PC-9 (cell line): ENCODE results near the gene ARID5B. TPM values are rescaled to one million over a fixed set of nuclear protein-coding genes. Genes with fewer than 3 reads are reported as not detected.

ENCODE experiments used
- BruUV-seq: library from RNA; stranded (reverse); fragments of 400-500 nt; replicated peaks from 2 replicates; lab custom pipeline; 2021; lab: Mats Ljungman, UMichigan
- CTCF ChIA-PET: fragments of 300-600 bp; sonication (Branson Sonifier 250); formaldehyde crosslinking; loops from one replicate; lab custom pipeline; 2022; ENCODE audit warnings: antibody characterized with exemption; lab: Charles Lee
- POLR2A ChIA-PET: fragments of 300-600 bp; sonication (Branson Sonifier 250); formaldehyde crosslinking; loops from one replicate; lab custom pipeline; 2022; ENCODE audit warnings: antibody characterized with exemption; ENCODE audit not compliant: unreplicated experiment; lab: Charles Lee
- DNase-seq, 2 experiments: peaks; one replicate each; pipeline versions ENCODE4 v3.0.0 to v3.0.0-alpha.2; 2015 to 2022; ENCODE audit warnings: mixed read lengths in 1 of 2
- H2AFZ ChIP-seq: fragments of 200-600 bp; sonication (generic); 2 replicates; pipeline ENCODE4 v1.8.1; 2017; ENCODE audit warnings: antibody characterized with exemption
- H3F3A ChIP-seq: fragments of 200-600 bp; sonication (generic); 2 replicates; pipeline ENCODE4 v1.8.1; 2017; ENCODE audit warnings: antibody characterized with exemption, mild to moderate bottlenecking, low read depth; ENCODE audit not compliant: insufficient read depth
- H3K27ac ChIP-seq: fragments of 200-600 bp; sonication (generic); 2 replicates; pipeline ENCODE4 v1.6.1; 2016; ENCODE audit warnings: mixed run types
- H3K27me3 ChIP-seq: fragments of 200-600 bp; sonication (generic); 2 replicates; pipeline ENCODE4 v1.6.1; 2016; ENCODE audit warnings: low read depth, mixed run types; ENCODE audit not compliant: insufficient read depth
- H3K36me3 ChIP-seq: fragments of 200-600 bp; sonication (generic); 2 replicates; pipeline ENCODE4 v1.6.1; 2016; ENCODE audit warnings: low read depth, mixed run types
- H3K4me1 ChIP-seq: fragments of 200-600 bp; sonication (generic); replicated peaks from 2 replicates; pipeline ENCODE4 v1.6.1; 2016; ENCODE audit warnings: mixed run types; ENCODE audit not compliant: insufficient read depth
- H3K4me2 ChIP-seq: fragments of 200-600 bp; sonication (generic); 2 replicates; pipeline ENCODE4 v1.6.1; 2017; ENCODE audit warnings: mixed run types
- H3K4me3 ChIP-seq: fragments of 200-600 bp; sonication (generic); 2 replicates; pipeline ENCODE4 v1.6.1; 2016; ENCODE audit warnings: mixed run types
- H3K79me2 ChIP-seq: fragments of 200-600 bp; sonication (generic); 2 replicates; pipeline ENCODE4 v1.6.1; 2017; ENCODE audit warnings: low read depth, mixed run types
- H3K9me2 ChIP-seq: fragments of 200-600 bp; sonication (generic); 2 replicates; pipeline ENCODE4 v1.8.1; 2017; ENCODE audit warnings: mild to moderate bottlenecking; ENCODE audit not compliant: insufficient read depth
- H3K9me3 ChIP-seq: fragments of 200-600 bp; sonication (generic); 2 replicates; pipeline ENCODE4 v1.8.1; 2016; ENCODE audit warnings: low read depth; ENCODE audit not compliant: insufficient read depth
- H4K20me1 ChIP-seq: fragments of 200-600 bp; sonication (generic); 2 replicates; pipeline ENCODE4 v1.8.1; 2017; ENCODE audit not compliant: insufficient read depth
- EZH2 ChIP-seq: fragments of 200-600 bp; sonication (generic); IDR thresholded peaks from 2 replicates; pipeline ENCODE4 v1.8.0; 2017; ENCODE audit warnings: antibody characterized with exemption, low read depth
- intact Hi-C: fragments of 100-400 bp; cut with micrococcal nuclease; formaldehyde crosslinking; loops from one replicate; pipeline ENCODE4 v1.10.0; 2022; ENCODE audit not compliant: unreplicated experiment
- total RNA-seq: library from RNA; stranded (reverse); gene quantifications from 2 replicates; pipeline ENCODE4 v1.2.3, GENCODE V29; 2021
- TF ChIP-seq, protein P1 (sequence below): fragments of 200-600 bp; sonication (generic); conservative IDR thresholded peaks from 2 replicates; pipeline ENCODE4 v1.6.1; 2017; ENCODE audit warnings: mixed run types, antibody characterized with exemption, mild to moderate bottlenecking, moderate library complexity

ARID5B gene
- total RNA-seq, 1 experiment from 2014 or later = 7.4 TPM

DNA sequence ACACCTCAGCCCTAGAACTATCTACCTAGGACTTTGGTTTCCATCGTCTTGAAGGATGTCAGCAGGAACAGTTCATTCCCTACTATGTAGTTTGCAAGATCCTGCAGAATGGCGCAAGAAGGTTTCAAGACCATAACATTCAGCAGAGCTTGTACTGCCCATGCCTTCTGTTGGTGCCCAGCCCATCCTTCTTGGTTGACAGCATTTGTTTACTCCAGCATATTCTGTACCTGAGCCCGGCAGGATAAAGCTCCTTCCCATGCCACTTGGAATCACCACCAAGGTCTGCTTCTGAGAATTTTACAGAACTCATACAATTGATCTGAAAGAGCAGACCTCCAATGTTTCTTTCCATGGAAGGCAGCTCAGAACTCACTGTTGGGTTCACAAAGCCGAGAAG lies 150.8 kb downstream of the ARID5B start:
- no peaks in the 10 kb centered on the region for H3K9me2 ChIP-seq
- no peak overlapping the region for H3K27ac ChIP-seq
- no peaks in the 10 kb centered on the region for H3K79me2 ChIP-seq
- no peak overlapping the region for H2AFZ ChIP-seq
- CTCF ChIA-PET = no interaction called here
- BruUV-seq = no TSS peak
- TF ChIP-seq, protein P1, sequence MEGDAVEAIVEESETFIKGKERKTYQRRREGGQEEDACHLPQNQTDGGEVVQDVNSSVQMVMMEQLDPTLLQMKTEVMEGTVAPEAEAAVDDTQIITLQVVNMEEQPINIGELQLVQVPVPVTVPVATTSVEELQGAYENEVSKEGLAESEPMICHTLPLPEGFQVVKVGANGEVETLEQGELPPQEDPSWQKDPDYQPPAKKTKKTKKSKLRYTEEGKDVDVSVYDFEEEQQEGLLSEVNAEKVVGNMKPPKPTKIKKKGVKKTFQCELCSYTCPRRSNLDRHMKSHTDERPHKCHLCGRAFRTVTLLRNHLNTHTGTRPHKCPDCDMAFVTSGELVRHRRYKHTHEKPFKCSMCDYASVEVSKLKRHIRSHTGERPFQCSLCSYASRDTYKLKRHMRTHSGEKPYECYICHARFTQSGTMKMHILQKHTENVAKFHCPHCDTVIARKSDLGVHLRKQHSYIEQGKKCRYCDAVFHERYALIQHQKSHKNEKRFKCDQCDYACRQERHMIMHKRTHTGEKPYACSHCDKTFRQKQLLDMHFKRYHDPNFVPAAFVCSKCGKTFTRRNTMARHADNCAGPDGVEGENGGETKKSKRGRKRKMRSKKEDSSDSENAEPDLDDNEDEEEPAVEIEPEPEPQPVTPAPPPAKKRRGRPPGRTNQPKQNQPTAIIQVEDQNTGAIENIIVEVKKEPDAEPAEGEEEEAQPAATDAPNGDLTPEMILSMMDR = no peak
- TF ChIP-seq EZH2 = no peak
- no peak overlapping the region for H3K4me2 ChIP-seq
- POLR2A ChIA-PET = no interaction called here
- intact Hi-C loops = no loop called here
- no peaks in the 10 kb centered on the region for H3K27me3 ChIP-seq
- peaks cover 44% of the 10 kb centered on the region for H3K4me1 ChIP-seq
- DNase-seq = no peak
- peaks cover 22% of the 10 kb centered on the region; the same call in 1 of the 2 replicates for H3F3A ChIP-seq
- peaks cover 7% of the 10 kb centered on the region; the same call in 1 of the 2 replicates for H3K36me3 ChIP-seq
- no peaks in the 10 kb centered on the region for H3K9me3 ChIP-seq
- no peaks in the 10 kb centered on the region for H4K20me1 ChIP-seq
- H3K4me3 ChIP-seq = no peak overlapping the region

DNA sequence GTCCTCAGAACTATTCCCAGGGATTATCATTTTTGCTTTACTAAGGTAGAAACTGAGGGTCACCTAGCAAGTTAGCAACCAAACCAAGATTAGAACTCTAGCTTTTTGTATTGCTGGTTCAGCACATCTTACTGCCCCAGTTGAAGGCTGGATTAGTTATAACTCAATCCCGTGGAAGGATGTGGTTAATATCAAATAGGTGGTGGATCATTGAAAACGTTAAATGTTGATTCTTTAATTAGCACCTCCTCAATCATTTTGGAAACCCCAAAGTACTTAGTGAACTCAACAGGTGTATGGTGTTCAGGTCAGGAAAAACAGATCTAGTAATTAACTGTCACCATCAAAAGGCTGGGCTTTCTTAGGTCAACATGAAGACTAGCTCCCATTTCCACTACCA lies 152.4 kb downstream of the ARID5B start:
- no peaks in the 10 kb centered on the region for H4K20me1 ChIP-seq
- H3K9me2 ChIP-seq = no peaks in the 10 kb centered on the region
- no peaks in the 10 kb centered on the region for H3K79me2 ChIP-seq

DNA sequence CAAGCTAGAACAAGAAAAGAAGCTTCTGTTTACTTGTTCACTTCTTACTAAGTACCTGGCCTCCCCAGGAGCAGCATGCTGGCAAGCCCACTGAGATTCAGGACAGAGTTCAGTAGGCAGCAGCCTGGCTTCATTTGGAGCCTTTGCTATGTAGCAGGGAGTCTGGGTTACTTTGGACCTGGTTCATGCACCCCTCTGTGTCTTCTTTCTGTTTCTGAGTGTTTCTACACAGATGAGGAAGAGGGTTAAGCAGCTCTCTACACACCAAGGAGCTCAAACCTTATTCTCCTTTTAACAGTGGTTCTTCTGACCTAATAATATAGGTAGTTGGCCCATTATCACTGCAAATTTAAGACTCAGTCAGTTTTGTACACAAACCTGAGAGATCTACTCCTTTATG lies 152.9 kb downstream of the ARID5B start:
- no peaks in the 10 kb centered on the region for H3K79me2 ChIP-seq
- H3K4me2 ChIP-seq = no peak overlapping the region
- H3K9me2 ChIP-seq = no peaks in the 10 kb centered on the region
- ChIA-PET CTCF (no interaction called here), POLR2A (no interaction called here)
- H3K4me1 ChIP-seq = peaks cover 23% of the 10 kb centered on the region
- H3F3A ChIP-seq = peaks cover 13% of the 10 kb centered on the region; the same call in 1 of the 2 replicates
- H3K9me3 ChIP-seq = no peaks in the 10 kb centered on the region
- no peak for DNase-seq
- no peak overlapping the region for H2AFZ ChIP-seq
- no peak for TF ChIP-seq EZH2
- TF ChIP-seq, protein P1 = no peak
- intact Hi-C loops = no loop called here
- H3K4me3 ChIP-seq = no peak overlapping the region
- BruUV-seq = no TSS peak
- H4K20me1 ChIP-seq = no peaks in the 10 kb centered on the region
- H3K36me3 ChIP-seq = peaks cover 16% of the 10 kb centered on the region; the same call in 1 of the 2 replicates
- no peak overlapping the region for H3K27ac ChIP-seq
- H3K27me3 ChIP-seq = no peaks in the 10 kb centered on the region

More for the DNA sequence above, 152.4 kb downstream of the ARID5B start:
- ChIA-PET CTCF (no interaction called here), POLR2A (no interaction called here)
- no peaks in the 10 kb centered on the region for H3K27me3 ChIP-seq
- no peaks in the 10 kb centered on the region for H3K9me3 ChIP-seq
- intact Hi-C loops = no loop called here
- H3K4me3 ChIP-seq = no peak overlapping the region
- H3F3A ChIP-seq = peaks cover 14% of the 10 kb centered on the region; the same call in 1 of the 2 replicates
- no peak overlapping the region for H2AFZ ChIP-seq
- H3K27ac ChIP-seq = no peak overlapping the region
- peaks cover 28% of the 10 kb centered on the region for H3K4me1 ChIP-seq
- no peak for TF ChIP-seq EZH2
- TF ChIP-seq, protein P1 = no peak
- DNase-seq = no peak
- no TSS peak for BruUV-seq
- H3K36me3 ChIP-seq = peaks cover 16% of the 10 kb centered on the region; the same call in 1 of the 2 replicates
- H3K4me2 ChIP-seq = no peak overlapping the region
